HEK293T (cell line): ENCODE data around the gene MYL3.

Experiments
- ARNT ChIP-seq: fragments of 450-650 bp; IDR thresholded peaks from 2 replicates; pipeline ENCODE4 v1.6.1; 2017; ENCODE audit warnings: mild to moderate bottlenecking
- BHLHE40 ChIP-seq: fragments of 450-650 bp; IDR thresholded peaks from 2 replicates; pipeline ENCODE4 v1.6.1; 2016; ENCODE audit warnings: mild to moderate bottlenecking, moderate library complexity, borderline replicate concordance
- CTBP1 ChIP-seq: fragments of 450-650 bp; IDR thresholded peaks from 2 replicates; pipeline ENCODE4 v1.6.1; 2016; ENCODE audit warnings: borderline replicate concordance
- ELF4 ChIP-seq: fragments of 450-650 bp; IDR thresholded peaks from 2 replicates; pipeline ENCODE4 v1.6.1; 2017; ENCODE audit warnings: antibody characterized with exemption
- FOXA1 ChIP-seq: fragments of 450-650 bp; IDR thresholded peaks from 2 replicates; pipeline ENCODE4 v1.6.1; 2016; ENCODE audit warnings: mild to moderate bottlenecking
- FOXK2 ChIP-seq: fragments of 450-650 bp; IDR thresholded peaks from 2 replicates; pipeline ENCODE4 v1.6.1; 2016; ENCODE audit warnings: mild to moderate bottlenecking
- FOXM1 ChIP-seq: fragments of 450-650 bp; IDR thresholded peaks from 2 replicates; pipeline ENCODE4 v1.6.1; 2017; ENCODE audit warnings: mild to moderate bottlenecking, borderline replicate concordance
- HDGF ChIP-seq: fragments of 450-650 bp; IDR thresholded peaks from 2 replicates; pipeline ENCODE4 v1.6.1; 2017; ENCODE audit warnings: antibody characterized with exemption, borderline replicate concordance
- SP1 ChIP-seq: fragments of 450-650 bp; IDR thresholded peaks from 2 replicates; pipeline ENCODE4 v1.6.1; 2017
- SUZ12 ChIP-seq: fragments of 450-650 bp; IDR thresholded peaks from 2 replicates; pipeline ENCODE4 v1.6.1; 2016; ENCODE audit warnings: mild to moderate bottlenecking
- TARDBP ChIP-seq: fragments of 450-650 bp; IDR thresholded peaks from 2 replicates; pipeline ENCODE4 v1.6.1; 2016
- ZNF384 ChIP-seq: fragments of 450-650 bp; IDR thresholded peaks from 2 replicates; pipeline ENCODE4 v1.6.1; 2016
- TF ChIP-seq, protein P1 (sequence below): fragments of 450-650 bp; IDR thresholded peaks from 2 replicates; pipeline ENCODE4 v1.6.1; 2016

DNA sequence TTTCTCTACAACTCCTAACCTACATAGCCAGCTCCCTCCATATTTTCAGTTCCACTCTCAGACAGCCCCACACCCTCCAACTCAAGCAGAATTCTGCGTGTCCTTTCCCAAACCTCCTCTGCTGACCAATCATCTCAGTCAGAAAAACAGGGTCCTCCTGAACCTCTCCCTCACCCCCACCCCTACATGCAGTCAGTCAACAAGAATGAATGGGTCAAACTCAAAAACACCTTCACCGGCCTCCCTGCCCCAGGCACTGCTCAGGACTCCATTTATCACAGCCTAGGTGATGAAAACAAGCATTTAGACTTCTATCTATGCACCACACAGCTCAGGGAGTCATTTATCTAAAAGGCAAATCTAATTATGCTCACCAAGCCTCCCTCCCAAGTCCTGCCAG lies 32.4 kb downstream of the MYL3 start:
- no peak for TF ChIP-seq SP1
- TF ChIP-seq ZNF384, result no peak
- TF ChIP-seq ELF4, result no peak
- no peak for TF ChIP-seq FOXA1
- no peak for TF ChIP-seq HDGF
- no peak for TF ChIP-seq ARNT
- no peak for TF ChIP-seq CTBP1
- no peak for TF ChIP-seq FOXM1
- no peak for TF ChIP-seq FOXK2
- TF ChIP-seq BHLHE40, result no peak
- no peak for TF ChIP-seq TARDBP
- TF ChIP-seq SUZ12, result no peak
- TF ChIP-seq, protein P1, sequence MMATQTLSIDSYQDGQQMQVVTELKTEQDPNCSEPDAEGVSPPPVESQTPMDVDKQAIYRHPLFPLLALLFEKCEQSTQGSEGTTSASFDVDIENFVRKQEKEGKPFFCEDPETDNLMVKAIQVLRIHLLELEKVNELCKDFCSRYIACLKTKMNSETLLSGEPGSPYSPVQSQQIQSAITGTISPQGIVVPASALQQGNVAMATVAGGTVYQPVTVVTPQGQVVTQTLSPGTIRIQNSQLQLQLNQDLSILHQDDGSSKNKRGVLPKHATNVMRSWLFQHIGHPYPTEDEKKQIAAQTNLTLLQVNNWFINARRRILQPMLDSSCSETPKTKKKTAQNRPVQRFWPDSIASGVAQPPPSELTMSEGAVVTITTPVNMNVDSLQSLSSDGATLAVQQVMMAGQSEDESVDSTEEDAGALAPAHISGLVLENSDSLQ, result no peak
